ENCODE results near the gene RIPK3. TPM values are rescaled to one million over a fixed set of nuclear protein-coding genes. Genes with fewer than 3 reads are reported as not detected.
"Not testable (repeated sequence)": the region's sequence is repeated elsewhere in the genome, so short reads cannot be mapped to it uniquely, and the experiment has no call there.

The RIPK3 gene
- not detected in 2 replicates for total RNA-seq (2014; rRNA removed)
- not detected for polyA plus RNA-seq (2012)

GRCh38 chr14:24339284-24340151, at the start of gene RIPK3:
TSS of gene RIPK3 (minus strand) at chr14:24339991. CDS start at chr14:24339826, 165 bp downstream.
- DNase-seq (ENCODE audit: low read depth) = no peak

GRCh38 chr14:24389226-24389848, 49.5 kb upstream of the RIPK3 start:
- DNase-seq (ENCODE audit: low read depth) = no peak

- no peak for DNase-seq (ENCODE audit: low read depth)
Measured at GRCh38 chr14:24388474-24389179, 48.8 kb upstream of the RIPK3 start.

- DNase-seq (ENCODE audit: low read depth) = not testable (repeated sequence)
Measured at GRCh38 chr14:24387579-24387978, 47.8 kb upstream of the RIPK3 start.

- no peak for DNase-seq (ENCODE audit: low read depth)
Measured at GRCh38 chr14:24387009-24387345, 47.2 kb upstream of the RIPK3 start.

GRCh38 chr14:24385524-24385923, 45.7 kb upstream of the RIPK3 start:
- no peak for DNase-seq (ENCODE audit: low read depth)

- no peak for DNase-seq (ENCODE audit: low read depth)
Measured at GRCh38 chr14:24384169-24384568, 44.4 kb upstream of the RIPK3 start.

- DNase-seq (ENCODE audit: low read depth) = no peak
Measured at GRCh38 chr14:24382064-24382371, 42.2 kb upstream of the RIPK3 start.

GRCh38 chr14:24381363-24382063, 41.7 kb upstream of the RIPK3 start:
- no peak for DNase-seq (ENCODE audit: low read depth)

GRCh38 chr14:24379907-24380730, 40.3 kb upstream of the RIPK3 start:
- no peak for DNase-seq (ENCODE audit: low read depth)

- DNase-seq (ENCODE audit: low read depth) = no peak
Measured at GRCh38 chr14:24378981-24379906, 39.5 kb upstream of the RIPK3 start.

- no peak for DNase-seq (ENCODE audit: low read depth)
Measured at GRCh38 chr14:24378327-24378726, 38.5 kb upstream of the RIPK3 start.

- DNase-seq (ENCODE audit: low read depth) = no peak
Measured at GRCh38 chr14:24377657-24378056, 37.9 kb upstream of the RIPK3 start.

GRCh38 chr14:24377126-24377525, 37.3 kb upstream of the RIPK3 start:
- DNase-seq (ENCODE audit: low read depth) = no peak

- DNase-seq (ENCODE audit: low read depth) = no peak
Measured at GRCh38 chr14:24376448-24377070, 36.8 kb upstream of the RIPK3 start.

- peak; percentile 39 for DNase-seq (ENCODE audit: low read depth)
Measured at GRCh38 chr14:24372701-24373416, 33.1 kb upstream of the RIPK3 start.

- not testable (repeated sequence) for DNase-seq (ENCODE audit: low read depth)
Measured at GRCh38 chr14:24371605-24372004, 31.8 kb upstream of the RIPK3 start.

GRCh38 chr14:24370748-24371147, 31.0 kb upstream of the RIPK3 start:
- DNase-seq (ENCODE audit: low read depth) = no peak
